HG02588 (cell line): ENCODE results near the gene BMPR1B.
A peak's percentile ranks its signal among the peaks of the same experiment; 100 is the strongest.
"Not testable (repeated sequence)": the region's sequence is repeated elsewhere in the genome, so short reads cannot be mapped to it uniquely, and the experiment has no call there.

Experiments used
- ATAC-seq: cut with Tn5 transposase; IDR thresholded peaks from one replicate; pipeline ENCODE4 v1.9.1; 2021; ENCODE audit warnings: mild to moderate bottlenecking, moderate library complexity; ENCODE audit not compliant: unreplicated experiment

The BMPR1B gene

GRCh38 chr4:95122001-95122400 lies 364.2 kb downstream of the BMPR1B start:
- no peak for ATAC-seq

DNA sequence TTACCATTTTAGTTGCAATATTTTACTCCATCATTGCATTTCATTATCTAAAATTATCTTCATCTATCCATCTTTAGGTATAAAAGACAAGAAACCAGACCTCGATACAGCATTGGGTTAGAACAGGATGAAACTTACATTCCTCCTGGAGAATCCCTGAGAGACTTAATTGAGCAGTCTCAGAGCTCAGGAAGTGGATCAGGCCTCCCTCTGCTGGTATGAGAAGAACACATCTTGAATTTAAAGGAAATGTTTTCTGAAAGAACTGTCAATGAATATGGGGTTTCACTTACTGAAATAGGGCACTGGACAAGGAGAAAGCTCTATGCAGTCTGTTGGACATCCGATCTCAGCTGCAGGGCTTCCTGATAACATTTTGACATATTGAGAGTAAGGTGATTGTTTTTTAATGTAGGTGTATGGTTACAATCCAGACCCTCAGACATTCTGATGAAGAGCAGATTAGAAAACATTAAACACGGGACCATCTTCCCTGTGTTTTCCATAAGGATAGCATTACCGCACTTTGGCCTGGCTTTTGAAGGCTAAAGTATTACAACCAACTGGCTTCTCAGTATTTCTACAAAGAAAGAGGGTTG lies 367.2 kb downstream of the BMPR1B start:
- ATAC-seq: no peak

DNA sequence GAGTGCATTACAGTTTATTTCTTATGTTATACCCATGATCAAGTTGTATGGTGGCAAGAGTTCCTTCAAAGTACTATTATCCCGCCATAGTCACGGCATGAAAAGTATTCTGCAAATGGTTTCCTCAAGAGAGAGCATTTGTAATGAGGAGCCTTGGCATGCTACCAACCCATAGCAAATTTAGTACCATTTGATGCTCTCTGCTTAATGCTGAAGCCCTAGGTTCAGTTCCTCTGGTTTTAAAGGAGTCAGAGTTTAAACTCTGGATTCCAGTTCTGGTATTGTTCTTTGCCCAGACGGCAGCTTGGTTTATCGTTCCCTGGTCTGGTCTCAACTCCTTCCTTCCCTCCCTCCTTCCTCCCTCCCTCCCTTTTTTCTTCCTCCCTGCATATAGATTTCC lies 371.3 kb downstream of the BMPR1B start:
- ATAC-seq: no peak

- no peak for ATAC-seq
Measured at GRCh38 chr4:95129821-95130311, 372.1 kb downstream of the BMPR1B start.

GRCh38 chr4:95134016-95134415 lies 376.3 kb downstream of the BMPR1B start:
- not testable (repeated sequence) for ATAC-seq

- ATAC-seq: not testable (repeated sequence)
Measured at GRCh38 chr4:95139424-95139823, 381.7 kb downstream of the BMPR1B start.

DNA sequence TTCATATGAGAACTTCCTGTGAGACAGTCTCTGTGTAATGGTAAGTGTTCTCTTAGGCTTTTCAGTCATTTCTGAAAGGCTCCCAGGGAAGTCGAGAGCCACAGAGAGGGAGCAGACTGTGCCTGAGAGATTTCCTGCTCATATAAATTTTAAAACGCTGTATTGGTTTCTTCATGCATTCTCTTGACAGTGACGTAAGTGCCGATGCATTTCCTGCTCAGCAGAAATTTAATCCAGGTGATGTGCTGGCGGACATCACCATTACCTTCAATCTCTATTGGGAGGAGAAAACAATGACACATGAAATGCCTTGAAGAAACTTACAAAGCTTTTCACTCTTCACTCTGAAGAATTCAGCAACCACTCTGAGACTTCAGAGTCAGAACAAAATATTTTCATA lies 383.6 kb downstream of the BMPR1B start:
- ATAC-seq: no peak

GRCh38 chr4:95142932-95143331 lies 385.2 kb downstream of the BMPR1B start:
- no peak for ATAC-seq

DNA sequence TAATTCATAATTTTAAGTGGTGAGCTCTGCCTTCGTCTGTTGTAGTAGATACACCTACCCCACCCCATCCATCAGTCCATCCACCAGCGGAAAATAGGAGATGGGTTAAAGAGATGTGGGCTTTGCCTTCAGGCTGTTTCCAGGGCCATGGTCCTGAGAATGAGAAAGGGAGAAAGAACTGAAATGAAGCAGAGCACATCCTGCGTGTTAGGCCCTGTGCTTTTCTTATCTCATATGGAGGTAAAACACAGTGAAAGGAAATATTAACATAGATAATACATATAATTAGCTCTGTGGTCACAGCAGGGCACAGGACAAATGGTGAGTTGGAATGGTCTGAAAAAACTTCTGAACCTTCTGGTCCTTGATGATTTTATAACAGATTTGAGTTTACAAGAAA lies 393.5 kb downstream of the BMPR1B start:
- no peak for ATAC-seq

DNA sequence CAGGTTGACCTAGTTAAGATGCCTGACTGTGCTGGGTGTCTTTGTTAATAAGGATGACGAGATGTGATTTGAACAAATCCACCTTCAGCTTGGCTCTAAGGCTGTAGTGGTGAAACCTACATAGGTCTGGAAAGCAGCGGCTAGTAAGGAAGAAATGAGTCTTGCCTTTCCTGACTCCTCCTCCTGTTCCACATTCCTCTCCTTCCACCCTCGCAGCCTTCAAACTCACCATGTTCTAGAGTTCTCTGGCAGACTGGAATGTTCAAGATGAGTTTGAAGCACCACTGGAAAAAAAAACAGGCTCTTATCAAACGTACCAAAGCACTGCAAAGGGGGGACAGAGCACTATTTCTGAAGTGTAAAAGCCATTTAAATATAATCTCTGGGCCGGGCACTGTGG lies 395.4 kb downstream of the BMPR1B start:
- no peak for ATAC-seq

- ATAC-seq: no peak
Measured at GRCh38 chr4:95155759-95156451, 398.1 kb downstream of the BMPR1B start.

- ATAC-seq: no peak
Measured at GRCh38 chr4:95156452-95156765, 398.7 kb downstream of the BMPR1B start.

DNA sequence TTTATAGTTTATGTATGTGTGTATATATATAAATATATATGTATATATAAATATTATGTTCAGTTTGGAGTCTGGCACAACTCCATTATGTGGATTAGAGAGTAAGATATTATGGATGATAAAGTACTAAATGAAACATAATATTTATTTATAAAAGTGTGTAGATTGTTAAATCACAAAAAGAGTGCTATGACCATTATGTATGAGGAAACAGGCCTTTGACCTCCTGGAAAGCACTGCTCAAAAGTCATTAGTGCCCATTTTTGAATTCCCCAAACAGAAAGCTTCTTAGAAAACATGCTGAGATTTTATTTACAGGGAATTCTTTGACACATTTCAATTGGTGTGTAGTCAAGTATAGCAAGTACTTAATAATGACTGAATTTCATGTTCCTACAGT lies 399.8 kb downstream of the BMPR1B start:
- no peak for ATAC-seq

GRCh38 chr4:95158045-95158444 lies 400.3 kb downstream of the BMPR1B start:
- ATAC-seq: no peak

DNA sequence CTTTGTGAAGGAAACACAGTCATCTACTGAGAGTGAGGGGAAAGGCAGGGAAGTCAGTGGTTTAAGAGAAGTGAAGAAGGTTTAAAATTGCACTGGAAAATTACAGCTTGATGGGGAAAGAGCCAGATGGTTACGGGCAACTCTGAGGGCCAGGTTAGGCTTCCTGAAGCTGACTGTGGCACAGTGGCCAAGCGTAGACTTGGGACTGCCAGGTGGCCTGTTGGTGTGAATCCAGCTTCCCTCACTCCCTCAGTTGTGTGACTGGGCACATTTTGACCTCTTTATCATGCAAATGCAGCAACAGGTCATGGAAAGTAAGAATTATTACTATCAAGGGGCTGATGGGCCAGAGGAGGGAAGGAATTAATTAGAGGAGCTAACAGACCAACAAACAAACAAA lies 400.9 kb downstream of the BMPR1B start:
- no peak for ATAC-seq

- no peak for ATAC-seq
Measured at GRCh38 chr4:95159384-95159783, 401.6 kb downstream of the BMPR1B start.

- no peak for ATAC-seq
Measured at GRCh38 chr4:95161781-95162469, 404.2 kb downstream of the BMPR1B start.

GRCh38 chr4:95162867-95163266 lies 405.1 kb downstream of the BMPR1B start:
- ATAC-seq: no peak

DNA sequence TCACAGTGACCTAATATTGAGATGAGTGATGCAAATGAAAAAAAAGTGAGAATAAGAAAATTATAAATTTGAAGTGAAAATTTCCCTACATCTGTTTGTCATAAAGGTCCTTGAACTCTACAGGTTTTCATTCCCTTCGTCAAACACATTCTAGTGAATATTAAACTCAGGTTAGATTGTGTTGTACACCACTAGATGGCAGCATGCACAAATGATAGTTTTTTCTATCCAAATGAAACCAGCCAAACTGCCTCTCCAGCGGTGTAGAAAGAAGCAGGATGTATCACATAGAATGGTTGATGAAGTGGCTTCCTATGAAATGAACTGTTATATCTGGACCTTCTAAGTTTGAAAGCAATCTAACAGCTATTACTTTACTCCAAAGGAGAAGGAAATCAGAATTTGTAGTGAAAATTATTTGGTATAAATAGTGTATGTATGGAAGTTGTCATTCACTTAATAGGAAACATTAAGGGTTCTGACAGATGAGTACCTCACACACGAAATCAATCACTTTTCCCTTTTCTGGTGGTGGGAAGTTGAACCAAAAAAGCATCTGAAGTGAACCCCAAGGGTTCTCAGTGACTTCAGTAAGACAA lies 408.3 kb downstream of the BMPR1B start:
- peak; percentile 74 for ATAC-seq

DNA sequence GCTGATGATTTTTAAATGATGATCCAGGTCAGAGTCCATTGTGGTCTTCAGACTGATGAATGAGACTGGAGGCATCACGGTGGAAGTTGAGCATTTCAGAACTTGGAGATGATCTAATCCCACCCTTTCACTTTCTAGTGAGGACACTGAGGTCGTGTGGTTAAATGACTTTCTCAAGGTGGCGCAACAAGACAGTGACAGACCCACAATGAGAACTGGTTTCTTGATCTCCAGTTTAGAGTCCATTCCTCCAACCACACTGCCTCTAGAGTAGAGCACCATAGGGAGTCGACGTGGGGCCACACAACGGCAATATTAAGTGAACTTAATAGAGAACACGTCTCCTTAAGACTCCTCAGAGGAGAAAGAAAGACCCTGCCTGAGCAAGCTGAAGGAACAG lies 410.1 kb downstream of the BMPR1B start:
- no peak for ATAC-seq

GRCh38 chr4:95170176-95170575 lies 412.4 kb downstream of the BMPR1B start:
- no peak for ATAC-seq

DNA sequence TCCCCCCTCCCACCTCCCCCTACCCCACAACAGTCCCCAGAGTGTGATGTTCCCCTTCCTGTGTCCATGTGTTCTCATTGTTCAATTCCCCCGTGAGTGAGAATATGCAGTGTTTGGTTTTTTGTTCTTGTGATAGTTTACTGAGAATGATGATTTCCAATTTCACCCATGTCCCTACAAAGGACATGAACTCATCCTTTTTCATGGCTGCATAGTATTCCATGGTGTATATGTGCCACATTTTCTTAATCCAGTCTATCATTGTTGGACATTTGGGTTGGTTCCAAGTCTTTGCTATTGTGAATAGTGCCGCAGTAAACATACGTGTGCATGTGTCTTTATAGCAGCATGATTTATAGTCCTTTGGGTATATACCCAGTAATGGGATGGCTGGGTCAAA lies 413.6 kb downstream of the BMPR1B start:
- ATAC-seq: not testable (repeated sequence)
